ENCODE results near the gene FKBP4.

The FKBP4 gene

DNA sequence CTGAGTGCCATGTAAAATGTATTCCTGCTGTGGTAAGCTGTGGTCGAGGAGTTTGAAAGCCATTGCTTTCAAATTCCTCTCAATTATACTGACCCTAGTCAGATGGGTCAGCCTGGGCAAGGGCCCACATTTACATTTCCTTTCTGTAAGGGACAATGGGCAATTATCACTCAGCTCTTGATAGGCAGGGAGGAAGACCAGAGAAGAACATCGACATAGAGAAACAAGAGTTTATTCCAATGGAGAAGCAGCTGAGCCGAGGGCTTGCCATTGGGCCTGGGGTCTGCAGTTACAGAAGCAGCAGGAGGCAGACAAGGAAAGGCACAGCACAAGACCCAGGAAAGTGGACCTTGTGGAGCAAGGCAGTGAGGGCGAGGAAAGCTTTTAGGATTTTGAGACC, 30.4 kb downstream of the FKBP4 start:
- no peak for DNase-seq (ENCODE audit: low read depth in 2 of 2)
- no peak overlapping the region for H3K4me3 ChIP-seq (replicated peaks in 1 of 2; ENCODE audit: low read depth in 2 of 2, low read length in 2 of 2)
- TF ChIP-seq, protein P1, sequence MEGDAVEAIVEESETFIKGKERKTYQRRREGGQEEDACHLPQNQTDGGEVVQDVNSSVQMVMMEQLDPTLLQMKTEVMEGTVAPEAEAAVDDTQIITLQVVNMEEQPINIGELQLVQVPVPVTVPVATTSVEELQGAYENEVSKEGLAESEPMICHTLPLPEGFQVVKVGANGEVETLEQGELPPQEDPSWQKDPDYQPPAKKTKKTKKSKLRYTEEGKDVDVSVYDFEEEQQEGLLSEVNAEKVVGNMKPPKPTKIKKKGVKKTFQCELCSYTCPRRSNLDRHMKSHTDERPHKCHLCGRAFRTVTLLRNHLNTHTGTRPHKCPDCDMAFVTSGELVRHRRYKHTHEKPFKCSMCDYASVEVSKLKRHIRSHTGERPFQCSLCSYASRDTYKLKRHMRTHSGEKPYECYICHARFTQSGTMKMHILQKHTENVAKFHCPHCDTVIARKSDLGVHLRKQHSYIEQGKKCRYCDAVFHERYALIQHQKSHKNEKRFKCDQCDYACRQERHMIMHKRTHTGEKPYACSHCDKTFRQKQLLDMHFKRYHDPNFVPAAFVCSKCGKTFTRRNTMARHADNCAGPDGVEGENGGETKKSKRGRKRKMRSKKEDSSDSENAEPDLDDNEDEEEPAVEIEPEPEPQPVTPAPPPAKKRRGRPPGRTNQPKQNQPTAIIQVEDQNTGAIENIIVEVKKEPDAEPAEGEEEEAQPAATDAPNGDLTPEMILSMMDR (IDR thresholded peaks at IDR 0.05; ENCODE audit: low read depth, low read length) = no peak

DNA sequence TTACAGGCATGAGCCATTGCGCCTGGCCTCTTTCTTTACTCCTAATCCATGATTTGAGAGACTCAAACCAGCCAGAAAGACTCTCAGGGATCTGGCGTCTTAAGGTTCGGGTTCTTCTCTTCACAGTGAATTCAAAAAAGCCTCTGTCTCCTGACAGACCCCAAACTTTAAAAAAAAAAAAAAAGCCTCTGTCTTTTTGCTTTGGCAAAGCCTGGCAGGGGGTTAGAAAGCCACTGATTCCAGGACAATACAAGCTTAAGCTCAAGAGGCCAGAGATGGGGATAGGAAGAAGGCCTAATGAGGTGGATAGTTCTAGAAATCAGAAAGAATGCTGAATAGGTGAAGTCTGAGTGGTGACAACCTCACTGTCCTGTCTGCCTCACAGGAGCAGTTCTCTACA, 31.3 kb downstream of the FKBP4 start:
- no peak for DNase-seq (ENCODE audit: low read depth in 2 of 2)
- H3K4me3 ChIP-seq (replicated peaks in 1 of 2; ENCODE audit: low read depth in 2 of 2, low read length in 2 of 2) = no peak overlapping the region
- TF ChIP-seq, protein P1 (IDR thresholded peaks at IDR 0.05; ENCODE audit: low read depth, low read length) = no peak

DNA sequence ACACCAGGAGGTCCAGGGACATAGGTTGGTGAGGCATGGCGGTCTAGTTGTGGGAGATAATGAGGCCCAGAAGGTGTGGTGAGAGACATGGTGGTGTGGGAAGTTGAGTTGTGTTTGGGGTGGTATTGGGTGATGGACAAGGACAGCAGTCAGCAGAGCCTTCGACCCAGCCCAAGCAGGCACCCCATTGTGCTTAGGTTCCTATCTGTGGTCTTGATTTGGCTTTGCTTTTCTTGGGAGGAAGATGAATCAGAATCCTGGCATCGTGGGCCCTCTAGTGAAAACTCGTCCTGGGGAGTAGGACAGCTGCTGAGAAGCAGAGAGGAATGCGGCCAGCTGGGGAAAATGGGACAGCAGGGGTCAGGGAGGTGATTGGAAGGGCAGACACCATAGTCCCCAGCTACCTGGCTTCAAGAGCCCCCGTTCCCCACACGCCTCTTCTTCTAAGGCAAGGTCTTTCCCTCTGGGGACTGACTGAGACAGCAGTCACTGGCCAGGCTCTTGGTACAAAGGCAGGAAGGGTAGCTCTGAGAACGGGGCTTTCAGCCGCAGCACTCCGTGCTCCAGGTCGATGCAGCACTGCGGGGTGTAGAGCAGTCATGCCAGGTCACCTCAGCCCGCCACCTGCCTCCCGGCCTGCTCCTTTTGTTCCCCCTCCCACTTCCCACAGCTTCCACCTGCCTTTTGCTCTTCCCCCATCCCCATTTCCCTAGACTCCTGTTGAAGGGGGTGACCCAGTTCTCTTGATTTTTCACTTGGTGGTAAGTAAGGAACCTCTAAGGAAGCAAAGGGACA, 32.1 kb downstream of the FKBP4 start:
- no peak overlapping the region for H3K4me3 ChIP-seq (replicated peaks in 1 of 2; ENCODE audit: low read depth in 2 of 2, low read length in 2 of 2)
- DNase-seq (ENCODE audit: low read depth in 2 of 2) = no peak
- TF ChIP-seq, protein P1 (IDR thresholded peaks at IDR 0.05; ENCODE audit: low read depth, low read length) = no peak

DNA sequence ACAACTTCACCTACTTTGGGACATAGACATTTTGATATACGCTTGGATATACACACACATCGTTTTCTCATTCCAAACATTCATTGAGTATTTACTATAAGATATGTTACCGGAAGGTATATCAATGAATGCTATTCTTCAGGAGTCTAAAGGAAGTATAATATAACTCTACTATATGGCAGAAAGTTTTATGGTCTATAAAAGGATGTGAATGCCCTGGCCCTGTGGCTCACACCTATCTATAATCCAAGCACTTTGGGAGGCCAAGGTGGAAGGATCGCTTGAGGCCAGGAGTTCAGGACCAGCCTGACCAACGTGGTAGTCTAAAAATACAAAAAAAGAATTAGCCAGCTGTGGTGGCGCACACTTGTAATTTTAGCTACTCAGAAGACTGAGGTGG, 34.5 kb downstream of the FKBP4 start:
- no peak for DNase-seq (ENCODE audit: low read depth in 2 of 2)
- TF ChIP-seq, protein P1 (IDR thresholded peaks at IDR 0.05; ENCODE audit: low read depth, low read length) = no peak

DNA sequence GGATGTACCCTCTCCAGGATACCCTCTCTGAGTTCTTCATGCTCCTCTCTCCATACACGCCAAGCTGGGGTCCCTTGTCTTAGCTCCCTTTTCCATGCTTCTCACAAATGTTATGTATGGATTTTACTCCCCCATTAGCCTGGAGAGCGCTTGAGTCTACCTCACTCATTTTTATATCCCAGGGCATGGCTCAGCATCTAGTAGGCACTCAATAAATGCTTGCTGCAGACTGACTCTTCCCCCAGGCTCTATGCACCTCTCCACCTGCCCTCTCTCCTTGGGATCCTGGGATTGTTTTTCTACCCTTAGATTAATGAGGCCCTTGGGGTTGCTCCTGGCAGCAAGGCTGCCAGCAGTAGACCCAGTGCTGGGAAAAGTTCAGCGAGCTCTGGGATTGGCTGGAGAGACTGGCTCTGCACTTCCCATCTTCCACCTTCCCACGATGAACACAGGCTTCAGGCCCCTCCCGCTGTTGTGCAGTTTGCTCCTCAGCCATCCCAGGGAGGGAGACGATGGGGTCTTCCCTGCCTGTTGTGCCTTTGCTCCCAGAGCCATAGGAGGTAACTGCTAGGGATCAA, 37.9 kb downstream of the FKBP4 start:
- no peak for DNase-seq (ENCODE audit: low read depth in 2 of 2)
- H3K4me3 ChIP-seq (replicated peaks in 1 of 2; ENCODE audit: low read depth in 2 of 2, low read length in 2 of 2) = no peak overlapping the region
- TF ChIP-seq, protein P1 (IDR thresholded peaks at IDR 0.05; ENCODE audit: low read depth, low read length) = no peak

More for the DNA sequence above, 34.5 kb downstream of the FKBP4 start:
- H3K4me3 ChIP-seq (replicated peaks in 1 of 2; ENCODE audit: low read depth in 2 of 2, low read length in 2 of 2) = no peak overlapping the region

DNA sequence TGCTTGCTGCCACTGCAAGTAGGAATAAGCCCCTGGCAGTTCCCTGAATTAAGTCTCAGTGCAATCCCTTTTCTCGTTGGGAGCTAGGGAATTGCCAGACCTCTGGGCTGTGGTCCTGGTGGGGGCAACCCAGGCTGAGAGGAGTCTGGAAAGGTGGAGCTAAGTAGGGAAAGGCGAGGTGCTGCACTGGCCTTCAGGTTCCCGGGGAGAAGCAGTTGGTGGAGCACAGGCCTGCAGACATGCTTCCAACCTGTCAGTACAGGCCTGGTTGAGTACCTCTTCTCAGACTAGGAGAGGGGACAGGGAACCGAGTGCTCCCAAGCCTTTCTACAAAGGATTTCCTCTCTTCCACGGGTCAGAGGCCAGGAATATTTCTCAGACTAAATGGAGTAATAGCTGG, 38.6 kb downstream of the FKBP4 start:
- no peak overlapping the region for H3K4me3 ChIP-seq (replicated peaks in 1 of 2; ENCODE audit: low read depth in 2 of 2, low read length in 2 of 2)
- TF ChIP-seq, protein P1 (IDR thresholded peaks at IDR 0.05; ENCODE audit: low read depth, low read length) = no peak
- no peak for DNase-seq (ENCODE audit: low read depth in 2 of 2)
